PFSK-1 (cell line): ENCODE data around the gene EYA2.

Experiments
- FOXP2 ChIP-seq: optimal IDR thresholded peaks from 2 replicates; pipeline ENCODE3; 2011; ENCODE audit warnings: borderline replicate concordance, control low read depth, inconsistent platforms; ENCODE audit not compliant: insufficient read depth; ENCODE audit errors: extremely low read length, extremely low read depth
- POLR2AphosphoS5 ChIP-seq: IDR thresholded peaks from 2 replicates; pipeline ENCODE4 v1.6.1; 2012; ENCODE audit warnings: low read depth, mild to moderate bottlenecking, control low read depth, low read length, moderate library complexity
- SIN3A ChIP-seq: IDR thresholded peaks from 2 replicates; pipeline ENCODE4 v1.6.1; 2012; ENCODE audit warnings: mild to moderate bottlenecking, low read length, moderate library complexity, borderline replicate concordance; ENCODE audit not compliant: insufficient read depth
- TAF1 ChIP-seq: IDR thresholded peaks from 2 replicates; pipeline ENCODE4 v1.6.1; 2012; ENCODE audit warnings: low read length, control low read depth, borderline replicate concordance; ENCODE audit not compliant: insufficient read depth
- TF ChIP-seq, protein P1 (sequence below), 2 experiments: IDR thresholded peaks; 2 replicates each; pipeline versions ENCODE4 v1.6.1 to v1.8.0; 2011 to 2012; ENCODE audit warnings: low read depth in 2 of 2, low read length in 2 of 2, control low read depth in 1 of 2, inconsistent platforms in 1 of 2, mild to moderate bottlenecking in 1 of 2, moderate library complexity in 1 of 2; ENCODE audit not compliant: insufficient read depth in 1 of 2

EYA2 gene

DNA sequence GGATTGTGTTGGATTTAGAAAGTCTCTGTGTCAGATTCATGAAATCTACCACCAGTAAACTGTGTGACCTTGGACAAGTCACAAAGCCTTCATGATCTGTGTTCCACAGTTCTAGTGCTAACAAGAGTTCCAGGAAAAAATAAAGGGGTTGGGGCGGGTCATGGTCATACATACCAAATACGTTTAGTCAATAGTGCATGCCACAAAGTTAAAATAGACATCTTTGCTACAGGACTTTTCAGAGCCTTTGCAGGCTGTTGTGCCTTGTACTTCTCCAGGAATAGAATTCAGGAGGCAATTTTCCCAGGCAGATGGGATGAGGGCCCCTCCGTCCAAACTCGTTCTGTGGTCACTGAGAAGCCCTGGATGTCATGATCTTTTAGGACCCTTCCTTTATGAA, 127.2 kb downstream of the EYA2 start:
- TF ChIP-seq FOXP2, result no peak
- TF ChIP-seq TAF1, result no peak
- no peak for TF ChIP-seq POLR2AphosphoS5
- TF ChIP-seq SIN3A, result no peak
- TF ChIP-seq, protein P1, sequence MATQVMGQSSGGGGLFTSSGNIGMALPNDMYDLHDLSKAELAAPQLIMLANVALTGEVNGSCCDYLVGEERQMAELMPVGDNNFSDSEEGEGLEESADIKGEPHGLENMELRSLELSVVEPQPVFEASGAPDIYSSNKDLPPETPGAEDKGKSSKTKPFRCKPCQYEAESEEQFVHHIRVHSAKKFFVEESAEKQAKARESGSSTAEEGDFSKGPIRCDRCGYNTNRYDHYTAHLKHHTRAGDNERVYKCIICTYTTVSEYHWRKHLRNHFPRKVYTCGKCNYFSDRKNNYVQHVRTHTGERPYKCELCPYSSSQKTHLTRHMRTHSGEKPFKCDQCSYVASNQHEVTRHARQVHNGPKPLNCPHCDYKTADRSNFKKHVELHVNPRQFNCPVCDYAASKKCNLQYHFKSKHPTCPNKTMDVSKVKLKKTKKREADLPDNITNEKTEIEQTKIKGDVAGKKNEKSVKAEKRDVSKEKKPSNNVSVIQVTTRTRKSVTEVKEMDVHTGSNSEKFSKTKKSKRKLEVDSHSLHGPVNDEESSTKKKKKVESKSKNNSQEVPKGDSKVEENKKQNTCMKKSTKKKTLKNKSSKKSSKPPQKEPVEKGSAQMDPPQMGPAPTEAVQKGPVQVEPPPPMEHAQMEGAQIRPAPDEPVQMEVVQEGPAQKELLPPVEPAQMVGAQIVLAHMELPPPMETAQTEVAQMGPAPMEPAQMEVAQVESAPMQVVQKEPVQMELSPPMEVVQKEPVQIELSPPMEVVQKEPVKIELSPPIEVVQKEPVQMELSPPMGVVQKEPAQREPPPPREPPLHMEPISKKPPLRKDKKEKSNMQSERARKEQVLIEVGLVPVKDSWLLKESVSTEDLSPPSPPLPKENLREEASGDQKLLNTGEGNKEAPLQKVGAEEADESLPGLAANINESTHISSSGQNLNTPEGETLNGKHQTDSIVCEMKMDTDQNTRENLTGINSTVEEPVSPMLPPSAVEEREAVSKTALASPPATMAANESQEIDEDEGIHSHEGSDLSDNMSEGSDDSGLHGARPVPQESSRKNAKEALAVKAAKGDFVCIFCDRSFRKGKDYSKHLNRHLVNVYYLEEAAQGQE (IDR thresholded peaks at IDR 0.05; ENCODE audit: insufficient read depth in 1 of 2, low read depth in 2 of 2, low read length in 2 of 2), result no peak

DNA sequence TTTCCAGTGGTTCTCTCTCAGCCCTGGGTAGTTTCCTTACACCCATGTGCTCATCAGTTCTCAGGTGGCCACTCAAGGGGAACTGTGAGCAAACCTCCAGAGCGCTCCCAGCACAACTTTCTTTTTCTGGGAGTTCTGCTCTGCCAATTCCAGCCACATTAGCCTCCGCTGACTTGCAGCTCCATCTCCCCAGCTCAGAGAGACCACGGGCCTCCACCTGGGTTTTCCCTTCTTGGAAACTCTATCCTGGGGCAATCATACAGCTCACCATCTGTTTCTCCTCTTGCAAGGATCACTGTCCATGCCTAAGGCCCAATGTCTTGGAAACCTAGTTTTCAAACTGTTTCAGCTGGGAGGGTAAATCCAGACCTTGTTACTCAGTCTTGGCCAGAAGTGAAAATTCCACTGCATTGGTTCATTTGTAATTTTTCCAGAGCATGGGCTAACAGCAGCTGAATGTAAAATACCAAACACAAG, 129.9 kb downstream of the EYA2 start:
- TF ChIP-seq TAF1 (no peak), SIN3A (no peak), FOXP2 (no peak), POLR2AphosphoS5 (no peak)
- TF ChIP-seq, protein P1 (IDR thresholded peaks at IDR 0.05; ENCODE audit: insufficient read depth in 1 of 2, low read depth in 2 of 2, low read length in 2 of 2), result no peak

DNA sequence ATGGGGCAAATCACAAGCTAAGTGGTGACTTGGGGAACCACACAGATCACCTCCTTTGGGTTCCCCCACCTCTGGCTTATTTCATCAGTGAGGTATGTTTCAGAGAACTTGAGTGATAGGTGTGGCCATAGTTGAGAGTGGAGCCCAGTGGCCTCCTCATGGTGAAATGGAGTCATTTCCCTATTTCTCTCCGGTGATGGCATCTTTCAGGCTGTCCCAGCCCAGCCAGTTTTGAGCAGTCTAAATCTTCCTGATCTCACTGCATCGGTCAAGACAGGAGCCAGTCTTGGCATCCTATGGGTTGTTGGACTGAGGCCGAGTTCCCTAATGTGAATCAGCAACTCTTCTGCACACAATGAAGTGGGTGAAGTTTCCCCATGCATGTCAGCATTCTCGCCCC, 132.4 kb downstream of the EYA2 start:
- TF ChIP-seq POLR2AphosphoS5 (no peak), TAF1 (no peak), SIN3A (no peak), FOXP2 (no peak)
- TF ChIP-seq, protein P1 (IDR thresholded peaks at IDR 0.05; ENCODE audit: insufficient read depth in 1 of 2, low read depth in 2 of 2, low read length in 2 of 2), result no peak

DNA sequence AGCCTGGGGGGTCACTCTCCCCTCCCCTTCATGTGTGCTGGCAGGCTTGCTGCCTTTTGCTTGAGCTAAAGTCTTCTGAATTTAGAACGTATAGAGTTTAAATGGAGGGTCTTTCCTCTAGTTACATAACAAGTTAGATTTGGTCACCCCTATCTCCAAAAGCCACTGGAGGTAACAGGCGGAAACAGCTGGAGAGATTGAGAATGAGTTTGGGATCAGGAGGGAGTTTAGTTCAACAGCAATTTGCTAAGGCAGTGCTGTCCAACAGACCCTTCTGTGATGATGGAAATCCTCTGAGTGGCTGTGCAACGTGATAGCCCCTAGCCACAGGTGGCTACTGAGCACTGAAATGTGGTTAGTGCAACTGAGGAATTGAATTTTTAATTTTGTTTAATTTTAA, 132.8 kb downstream of the EYA2 start:
- TF ChIP-seq FOXP2 (no peak), TAF1 (no peak), POLR2AphosphoS5 (no peak), SIN3A (no peak)
- TF ChIP-seq, protein P1 (IDR thresholded peaks at IDR 0.05; ENCODE audit: insufficient read depth in 1 of 2, low read depth in 2 of 2, low read length in 2 of 2), result no peak

DNA sequence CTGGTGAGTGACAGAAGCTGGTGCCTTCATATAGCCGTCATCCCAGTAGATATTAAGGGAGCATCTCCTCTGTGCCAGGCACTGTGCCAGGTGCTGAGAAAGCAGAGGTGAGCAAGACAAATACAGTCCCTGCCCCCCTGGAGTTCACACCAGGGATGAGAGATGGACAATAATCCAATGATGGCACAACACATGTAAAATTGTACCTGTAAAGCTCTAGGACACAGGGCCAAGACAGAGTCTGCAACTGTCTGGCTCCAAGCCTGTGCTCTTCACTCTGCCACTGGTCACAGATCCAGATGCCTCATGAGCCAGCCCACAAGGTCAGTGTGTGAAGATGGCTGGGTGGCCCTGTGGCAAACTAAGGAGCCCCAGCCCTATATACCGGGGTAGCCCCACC, 133.8 kb downstream of the EYA2 start:
- TF ChIP-seq, protein P1 (IDR thresholded peaks at IDR 0.05; ENCODE audit: insufficient read depth in 1 of 2, low read depth in 2 of 2, low read length in 2 of 2), result no peak
- TF ChIP-seq POLR2AphosphoS5 (no peak), SIN3A (no peak), TAF1 (no peak), FOXP2 (no peak)
